ENCODE data around the gene RRP15.

DNA sequence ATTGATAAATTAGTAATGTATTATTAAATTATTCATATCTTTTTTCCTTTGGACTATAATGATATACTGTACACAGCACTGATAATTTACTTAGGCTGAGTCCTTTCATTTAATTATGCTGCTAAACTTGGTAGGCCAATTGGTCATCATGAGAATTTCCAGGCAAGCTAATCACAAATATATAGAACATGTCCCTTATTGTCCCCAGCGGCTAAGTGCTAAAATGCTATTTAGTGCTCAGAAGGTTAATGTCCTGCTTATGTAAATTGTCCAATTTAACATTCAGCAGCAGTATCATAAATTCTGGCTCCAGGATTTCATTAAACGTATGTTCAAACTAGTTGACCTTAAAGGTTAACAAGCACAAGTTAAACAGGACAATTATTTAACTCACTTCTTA is 30.0 kb upstream of the RRP15 start:
- TF ChIP-seq EZH2phosphoT487 (IDR thresholded peaks at IDR 0.05; ENCODE audit: insufficient read depth, low read depth) (no peak), EZH2 (IDR thresholded peaks at IDR 0.05; ENCODE audit: insufficient read depth, poor library complexity, severe bottlenecking) (no peak)

All from GM23248 (cell line).